ENCODE data around the gene MEIOB. TPM values are rescaled to one million over a fixed set of nuclear protein-coding genes. Genes with fewer than 3 reads are reported as not detected.

Gene MEIOB
- total and polyA plus RNA-seq, 8 donors: 0.26 to 0.44 TPM; not detected in 6

GRCh38 chr16:1850981-1851380 lies 21.0 kb downstream of the MEIOB start:
- Histone ChIP-seq H3K4me3 (no peak overlapping the region), H3K9me3 (no peaks in the 10 kb centered on the region), H3K27me3 (no peaks in the 10 kb centered on the region), H3K27ac (no peak overlapping the region), H3K4me1 (no peaks in the 10 kb centered on the region), H3K36me3 (no peaks in the 10 kb centered on the region)
- no peak for TF ChIP-seq CTCF (IDR thresholded peaks at IDR 0.05)
- FAIRE-seq (no peak), ATAC-seq (no peak), DNase-seq (no peak)
- intact Hi-C loops (cut with DNase I): no loop called here
- 66 to 78% methylated on average over 7 of the region's 7 CpGs for WGBS, 2 donors

GRCh38 chr16:1846416-1846815 lies 25.5 kb downstream of the MEIOB start:
- Histone ChIP-seq H3K9me3 (no peaks in the 10 kb centered on the region), H3K27ac (no peak overlapping the region), H3K4me3 (no peak overlapping the region), H3K27me3 (no peaks in the 10 kb centered on the region), H3K4me1 (no peaks in the 10 kb centered on the region), H3K36me3 (no peaks in the 10 kb centered on the region)
- WGBS, 2 donors: 83 to 100% methylated on average over 1 of the region's 1 CpG
- FAIRE-seq (no peak), DNase-seq (no peak), ATAC-seq (no peak)
- intact Hi-C loops (cut with DNase I): no loop called here
- no peak for TF ChIP-seq CTCF (IDR thresholded peaks at IDR 0.05)

GRCh38 chr16:1845985-1846384 lies 26.0 kb downstream of the MEIOB start:
- 41 to 45% methylated on average over 4 of the region's 4 CpGs for WGBS, 2 donors
- FAIRE-seq: no peak
- Histone ChIP-seq H3K4me1 (no peaks in the 10 kb centered on the region), H3K36me3 (no peaks in the 10 kb centered on the region), H3K27ac (no peak overlapping the region), H3K27me3 (no peaks in the 10 kb centered on the region), H3K9me3 (no peaks in the 10 kb centered on the region), H3K4me3 (no peak overlapping the region)
- intact Hi-C loops (cut with DNase I): no loop called here
- no peak for DNase-seq
- ATAC-seq: no peak
- no peak for TF ChIP-seq CTCF (IDR thresholded peaks at IDR 0.05)

GRCh38 chr16:1839554-1839953 lies 32.4 kb downstream of the MEIOB start:
- ATAC-seq (no peak), FAIRE-seq (no peak), DNase-seq (no peak)
- 72 to 74% methylated on average over 9 of the region's 9 CpGs for WGBS, 2 donors
- Histone ChIP-seq H3K27me3 (no peaks in the 10 kb centered on the region), H3K27ac (no peak overlapping the region), H3K9me3 (no peaks in the 10 kb centered on the region), H3K36me3 (no peaks in the 10 kb centered on the region), H3K4me3 (no peak overlapping the region), H3K4me1 (no peaks in the 10 kb centered on the region)
- no peak for TF ChIP-seq CTCF (IDR thresholded peaks at IDR 0.05)
- intact Hi-C loops (cut with DNase I): no loop called here

GRCh38 chr16:1834096-1834495 lies 37.9 kb downstream of the MEIOB start:
- intact Hi-C loops (cut with DNase I): no loop called here
- ATAC-seq: no peak
- FAIRE-seq: no peak

More at GRCh38 chr16:1834096-1834495, 37.9 kb downstream of the MEIOB start:
- no peaks in the 10 kb centered on the region for H3K27me3 ChIP-seq
- DNase-seq: no peak
- no peak overlapping the region for H3K4me3 ChIP-seq
- peaks cover 4 to 15% (median 10%) of the 10 kb centered on the region in 3 donors for H3K4me1 ChIP-seq
- no peaks in the 10 kb centered on the region for H3K36me3 ChIP-seq
- 61 to 76% methylated on average over 5 of the region's 5 CpGs for WGBS, 2 donors
- no peak overlapping the region for H3K27ac ChIP-seq
- TF ChIP-seq CTCF (IDR thresholded peaks at IDR 0.05): no peak
- H3K9me3 ChIP-seq: no peaks in the 10 kb centered on the region

Data from pancreas (tissue), 10 donors.